Femur (tissue), 1 donor: ENCODE measurements around the gene LPCAT2.

ENCODE experiments used
- DNase-seq: peaks from one replicate; pipeline ENCODE4 v3.0.0-alpha.2; 2017

The LPCAT2 gene

DNA sequence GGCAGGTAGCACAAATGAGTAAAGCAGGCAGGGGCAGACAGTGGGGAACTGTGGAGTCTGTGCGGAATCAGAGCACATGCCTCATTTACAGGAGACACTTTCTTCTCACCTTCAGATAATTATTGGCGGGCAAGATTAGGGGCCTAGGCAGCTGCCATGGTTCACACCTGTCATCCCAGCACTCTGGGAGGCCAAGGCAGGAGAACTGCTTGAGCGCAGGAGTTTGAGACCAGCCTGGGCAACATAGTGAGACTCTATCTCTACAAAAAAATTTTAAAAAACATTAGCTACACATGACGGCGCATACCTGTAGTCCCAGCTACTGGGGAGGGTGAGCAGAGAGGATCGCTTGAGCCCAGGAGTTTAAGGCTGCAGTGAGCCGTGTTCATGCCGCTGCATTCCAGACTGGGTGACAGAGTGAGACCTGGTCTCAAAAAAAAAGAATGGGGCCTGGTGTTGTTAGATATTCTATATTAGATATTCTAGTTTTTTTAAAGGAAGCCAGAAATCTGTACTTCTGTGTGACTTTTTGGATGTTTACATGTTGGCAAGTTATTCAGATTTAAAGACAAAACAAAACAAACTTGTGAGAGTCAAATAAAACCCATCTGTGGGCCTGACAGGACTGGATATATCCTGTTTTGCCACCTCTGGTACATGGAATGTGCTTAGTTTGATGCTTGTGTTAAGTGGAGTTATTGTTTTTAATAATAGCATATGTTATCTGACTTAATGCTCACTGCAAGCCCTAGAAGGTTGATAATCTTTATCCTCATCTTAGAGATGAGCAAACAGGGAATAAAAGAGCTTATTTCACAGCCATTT lies 4.9 kb upstream of the LPCAT2 start:
- no peak for DNase-seq

DNA sequence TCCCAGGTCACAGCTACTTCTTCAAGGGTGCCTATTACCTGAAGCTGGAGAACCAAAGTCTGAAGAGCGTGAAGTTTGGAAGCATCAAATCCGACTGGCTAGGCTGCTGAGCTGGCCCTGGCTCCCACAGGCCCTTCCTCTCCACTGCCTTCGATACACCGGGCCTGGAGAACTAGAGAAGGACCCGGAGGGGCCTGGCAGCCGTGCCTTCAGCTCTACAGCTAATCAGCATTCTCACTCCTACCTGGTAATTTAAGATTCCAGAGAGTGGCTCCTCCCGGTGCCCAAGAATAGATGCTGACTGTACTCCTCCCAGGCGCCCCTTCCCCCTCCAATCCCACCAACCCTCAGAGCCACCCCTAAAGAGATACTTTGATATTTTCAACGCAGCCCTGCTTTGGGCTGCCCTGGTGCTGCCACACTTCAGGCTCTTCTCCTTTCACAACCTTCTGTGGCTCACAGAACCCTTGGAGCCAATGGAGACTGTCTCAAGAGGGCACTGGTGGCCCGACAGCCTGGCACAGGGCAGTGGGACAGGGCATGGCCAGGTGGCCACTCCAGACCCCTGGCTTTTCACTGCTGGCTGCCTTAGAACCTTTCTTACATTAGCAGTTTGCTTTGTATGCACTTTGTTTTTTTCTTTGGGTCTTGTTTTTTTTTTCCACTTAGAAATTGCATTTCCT lies 3.4 kb upstream of the LPCAT2 start:
- no peak for DNase-seq

DNA sequence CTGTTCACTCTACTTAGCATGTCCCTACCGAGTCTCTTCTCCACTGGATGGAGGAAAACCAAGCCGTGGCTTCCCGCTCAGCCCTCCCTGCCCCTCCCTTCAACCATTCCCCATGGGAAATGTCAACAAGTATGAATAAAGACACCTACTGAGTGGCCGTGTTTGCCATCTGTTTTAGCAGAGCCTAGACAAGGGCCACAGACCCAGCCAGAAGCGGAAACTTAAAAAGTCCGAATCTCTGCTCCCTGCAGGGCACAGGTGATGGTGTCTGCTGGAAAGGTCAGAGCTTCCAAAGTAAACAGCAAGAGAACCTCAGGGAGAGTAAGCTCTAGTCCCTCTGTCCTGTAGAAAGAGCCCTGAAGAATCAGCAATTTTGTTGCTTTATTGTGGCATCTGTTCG lies 2.8 kb upstream of the LPCAT2 start:
- DNase-seq, result no peak

DNA sequence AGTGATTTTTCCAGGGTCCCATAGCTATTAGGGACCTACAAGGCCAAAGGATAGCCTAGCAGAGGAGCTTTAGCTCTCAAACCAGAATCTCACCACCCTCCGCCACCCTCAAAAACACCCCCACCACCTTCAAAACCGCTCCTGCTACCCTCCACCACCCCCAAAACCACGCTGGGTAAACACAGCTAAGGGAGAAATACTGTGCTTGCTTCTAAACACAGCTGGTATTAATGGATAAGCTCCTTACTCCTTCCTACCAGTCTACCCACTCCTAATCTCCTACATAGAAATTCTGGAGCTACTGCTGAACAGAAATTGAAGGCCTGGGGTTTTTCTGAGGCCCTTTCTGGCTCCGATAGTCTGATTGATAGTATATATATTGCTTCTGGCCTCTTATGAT lies 2.2 kb upstream of the LPCAT2 start:
- DNase-seq, result no peak

DNA sequence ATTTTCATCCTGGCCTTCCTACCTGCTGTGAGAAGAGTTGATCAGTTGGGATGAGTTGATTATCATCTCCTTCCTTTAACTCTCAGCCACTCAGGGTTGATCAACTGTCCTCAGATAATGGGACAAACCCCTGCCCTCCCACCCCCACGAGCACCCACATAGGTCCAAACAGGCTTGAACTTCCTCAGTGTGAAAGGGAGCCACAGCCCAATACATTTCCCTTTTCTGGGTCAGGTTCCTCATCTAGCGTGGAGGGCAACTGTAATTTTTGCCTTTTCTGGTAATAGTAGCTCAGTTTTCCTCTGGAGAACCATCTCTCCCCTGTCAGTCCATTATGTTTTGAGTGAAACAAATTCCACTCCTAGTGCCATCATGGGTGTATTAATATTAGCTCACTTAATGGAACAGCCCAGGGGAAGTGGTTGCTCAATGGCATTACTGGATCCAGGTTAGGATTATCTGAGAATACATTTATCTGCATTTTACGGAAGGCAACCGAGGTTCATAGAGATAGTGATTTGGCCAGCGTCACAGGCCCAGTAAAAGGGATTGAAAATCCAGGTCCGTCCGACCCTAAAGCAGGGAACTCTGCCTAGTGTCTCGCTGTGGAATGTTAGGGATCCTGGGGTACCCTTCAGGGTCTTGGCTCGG lies 476 bp upstream of the LPCAT2 start:
- DNase-seq, result no peak

DNA sequence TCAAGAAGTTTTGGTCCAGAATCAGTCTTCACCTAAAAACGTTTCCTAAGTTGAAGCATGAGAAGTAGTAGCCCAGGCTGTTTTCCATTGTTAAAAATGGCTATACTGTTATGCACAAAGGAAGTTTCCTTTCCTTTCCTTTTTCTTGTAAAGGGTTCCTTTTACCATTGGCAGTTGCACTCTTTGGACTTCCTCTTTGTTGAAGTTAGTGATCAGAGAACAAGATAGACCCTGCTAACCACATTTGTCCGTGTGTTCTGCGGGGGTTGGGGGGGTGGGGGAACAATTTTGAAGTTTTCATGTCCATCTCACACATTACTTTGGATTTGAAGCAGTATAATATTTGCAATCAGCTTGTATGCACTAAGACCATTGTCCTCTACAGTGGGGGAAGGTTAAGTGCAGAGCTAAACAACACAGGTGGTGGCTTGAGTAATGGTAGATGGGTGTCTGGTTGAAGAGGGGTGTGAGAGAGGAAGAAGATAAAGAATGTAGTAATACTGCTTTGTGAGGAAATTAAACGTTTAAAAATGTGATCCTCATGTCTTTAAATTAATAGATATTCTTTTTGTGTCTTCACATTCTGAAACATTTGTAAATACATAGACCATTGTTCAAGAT lies 1.4 kb downstream of the LPCAT2 start:
- DNase-seq, result no peak

DNA sequence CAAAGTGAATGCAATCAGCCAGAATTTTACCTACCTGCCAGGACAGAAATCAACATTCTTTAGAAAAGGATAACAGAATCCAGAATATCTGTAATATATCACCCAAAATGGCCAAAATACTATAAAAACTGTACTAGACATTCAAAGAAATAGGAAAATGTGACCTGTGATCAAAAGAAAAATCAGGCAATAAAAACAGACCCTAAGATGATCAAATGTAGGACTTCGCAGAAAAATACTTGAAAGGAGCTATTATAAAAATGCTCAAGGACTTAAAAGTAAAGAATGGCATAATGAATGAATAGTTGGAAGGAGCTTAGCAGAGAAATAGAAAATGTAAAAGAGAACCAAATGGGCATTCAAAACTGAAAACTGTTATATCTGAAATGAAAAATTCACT lies 4.1 kb downstream of the LPCAT2 start:
- DNase-seq, result no peak

DNA sequence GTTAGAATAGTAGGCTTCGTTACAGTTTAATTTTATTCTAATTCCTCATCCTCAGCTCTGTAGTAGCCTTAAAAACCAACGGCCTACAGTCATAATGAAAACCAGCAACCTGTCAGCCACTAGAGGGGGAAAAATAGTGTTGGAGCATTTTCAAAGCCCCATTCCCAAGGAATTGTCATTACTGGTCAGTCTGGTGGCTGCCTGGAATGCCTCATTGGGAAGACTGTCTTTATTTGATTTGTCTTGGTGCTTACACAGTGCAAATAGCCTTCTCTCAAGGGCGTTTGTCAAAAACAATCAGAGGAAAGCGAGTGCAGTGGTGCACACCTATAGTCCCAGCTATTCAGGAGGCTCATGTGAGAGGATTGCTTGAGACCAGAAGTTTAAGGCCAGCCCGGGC lies 4.7 kb downstream of the LPCAT2 start:
- no peak for DNase-seq

DNA sequence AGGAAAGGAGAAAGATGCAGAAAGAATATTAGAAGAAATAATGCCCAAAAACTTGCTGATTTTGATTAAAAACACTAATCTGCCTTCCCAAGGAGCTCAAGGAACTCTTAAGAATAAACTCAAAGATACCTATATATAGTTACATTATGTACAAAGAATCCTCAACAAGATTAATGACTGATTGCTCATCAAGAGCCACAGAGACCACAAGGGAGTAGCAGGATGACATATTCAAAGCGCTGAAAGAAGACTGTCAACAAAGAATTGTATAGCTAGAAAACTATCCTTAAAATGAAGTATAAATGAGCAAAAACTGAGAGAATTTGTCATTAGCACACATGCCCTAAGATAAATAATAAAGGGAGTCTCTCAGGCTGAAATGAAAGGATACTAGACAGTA lies 6.2 kb downstream of the LPCAT2 start:
- DNase-seq, result no peak

DNA sequence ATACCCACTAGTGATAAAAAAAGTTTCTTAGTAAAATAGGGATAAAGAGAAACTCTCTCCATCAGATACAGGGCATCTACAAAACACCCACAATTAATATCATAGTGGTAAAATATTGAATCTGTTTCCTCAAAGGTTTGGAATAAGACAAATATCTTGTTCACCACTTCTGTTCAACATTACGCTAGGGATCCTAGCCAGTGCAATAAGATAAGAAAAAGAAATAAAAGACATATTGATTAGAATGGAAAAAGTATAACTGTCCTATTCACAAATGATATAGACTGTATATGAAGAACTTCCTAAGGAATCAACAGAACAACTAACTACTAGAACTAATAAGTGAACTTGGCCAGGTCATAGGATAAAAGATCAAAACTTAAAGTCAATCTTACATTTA lies 12.9 kb downstream of the LPCAT2 start:
- no peak for DNase-seq

DNA sequence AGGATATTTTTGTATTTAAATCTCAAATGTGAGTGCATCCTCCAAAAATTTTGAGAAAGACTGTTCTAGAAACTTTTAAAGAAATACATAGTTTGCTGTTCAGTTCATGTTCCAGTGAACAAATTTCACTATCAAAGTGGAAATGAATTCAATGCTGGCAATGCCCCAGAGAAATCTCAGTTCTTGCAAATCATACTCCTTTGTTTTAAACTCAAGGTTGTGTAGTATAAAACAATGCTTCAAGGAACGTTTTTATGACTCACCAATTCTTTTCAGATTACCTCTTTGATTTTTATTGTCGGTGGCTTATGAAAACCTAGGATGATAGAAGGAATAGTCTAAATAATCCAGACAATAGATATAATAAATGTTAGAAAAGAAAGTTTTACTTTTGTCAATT lies 17.6 kb downstream of the LPCAT2 start:
- DNase-seq, result no peak

DNA sequence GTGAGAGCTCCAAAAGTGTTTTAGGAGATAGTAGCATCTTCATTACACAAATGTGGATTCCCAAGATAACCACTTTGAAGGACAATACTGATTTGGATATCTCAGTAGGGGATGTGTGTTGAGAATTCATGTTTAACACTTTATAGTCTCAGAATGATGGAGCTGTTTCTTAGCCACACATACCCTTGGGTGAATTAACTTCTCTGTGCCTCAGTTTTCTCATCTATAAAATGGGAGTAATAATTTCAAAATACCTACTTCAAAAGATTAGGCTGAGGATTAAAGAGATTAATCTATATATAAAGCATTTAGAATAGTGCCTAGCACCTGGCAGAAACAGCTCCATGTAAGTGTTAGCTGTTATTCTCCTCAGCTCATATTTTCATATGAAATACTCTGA lies 19.0 kb downstream of the LPCAT2 start:
- no peak for DNase-seq

DNA sequence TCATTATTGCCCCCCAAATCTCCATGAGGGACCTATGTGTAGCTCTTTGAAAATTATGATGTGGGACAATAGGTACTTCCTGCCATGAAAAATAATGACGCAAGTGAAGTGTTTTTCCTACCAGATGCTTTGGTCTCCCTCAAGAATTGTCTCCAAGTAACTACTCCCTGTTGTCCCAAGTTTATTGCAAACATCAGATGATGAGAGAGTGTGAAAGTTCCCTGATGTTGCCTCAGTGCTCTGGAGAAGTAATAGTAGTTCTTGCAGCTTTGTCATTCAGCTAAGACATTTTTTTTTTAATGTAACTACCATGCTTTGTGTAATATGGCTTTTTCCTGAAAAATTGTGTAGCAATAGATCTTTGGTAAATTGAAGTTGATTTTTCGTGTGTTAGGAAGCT lies 20.1 kb downstream of the LPCAT2 start:
- DNase-seq, result no peak

DNA sequence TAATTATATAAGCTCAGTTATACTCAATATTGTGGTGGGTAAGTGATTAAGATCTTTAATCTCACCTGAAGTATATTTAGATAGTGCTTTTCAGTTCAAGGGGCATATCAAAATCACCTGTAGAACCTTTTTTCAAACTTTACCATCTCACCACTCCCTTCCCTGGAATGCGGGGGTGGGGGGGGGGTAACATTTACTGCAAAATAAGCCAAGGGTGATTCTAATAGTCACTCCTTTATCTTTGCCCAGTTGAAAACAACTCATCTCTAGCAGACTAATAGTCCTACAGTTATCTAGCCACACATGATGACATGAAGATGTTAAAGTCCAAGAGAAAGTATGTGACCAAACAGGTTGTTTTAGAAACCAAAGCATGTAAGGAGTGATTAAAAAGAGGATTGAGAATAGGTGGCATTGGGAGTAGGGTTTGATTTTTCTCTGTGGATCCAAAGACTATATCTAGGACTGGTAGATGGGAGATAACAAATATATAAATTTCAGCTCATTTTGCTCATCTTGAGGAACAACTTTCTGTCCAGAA lies 21.5 kb downstream of the LPCAT2 start:
- no peak for DNase-seq

DNA sequence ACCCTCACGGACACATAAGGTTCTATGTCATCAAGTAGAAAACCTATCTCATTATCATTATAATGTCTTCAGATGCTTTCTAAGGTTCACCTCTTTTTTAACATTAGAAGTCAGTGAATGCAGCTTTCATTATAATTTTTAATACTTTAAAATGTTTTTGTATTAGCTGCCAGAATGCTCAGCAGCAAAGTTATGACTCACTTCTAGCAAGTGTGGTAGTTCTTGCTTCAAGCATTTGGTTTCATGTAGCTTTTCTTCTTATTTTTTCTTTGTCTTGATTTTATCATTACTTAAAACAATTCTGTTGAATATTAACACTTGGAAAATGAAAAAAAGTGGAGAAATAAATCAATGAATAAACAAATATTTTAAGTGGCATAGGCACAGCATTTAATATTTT lies 23.4 kb downstream of the LPCAT2 start:
- DNase-seq, result no peak

DNA sequence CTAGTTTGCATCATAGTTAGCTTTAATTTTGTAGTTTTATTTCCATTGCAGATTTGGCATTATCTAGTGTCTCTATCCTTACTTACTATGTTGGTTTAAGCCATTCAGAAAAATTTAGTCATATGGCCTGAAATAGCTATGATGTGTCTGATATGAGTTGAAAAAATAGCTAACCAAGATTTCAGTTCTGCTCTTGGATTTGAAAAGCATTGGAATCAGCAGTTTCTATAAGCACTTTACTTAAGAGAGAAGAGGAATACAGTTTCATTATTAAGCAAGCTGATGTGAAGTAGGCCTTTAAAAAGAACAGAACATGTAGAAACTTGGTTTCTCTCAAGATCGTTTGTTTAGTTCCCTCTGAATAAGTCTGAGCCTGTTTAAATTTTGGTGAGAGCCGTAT lies 25.9 kb downstream of the LPCAT2 start:
- no peak for DNase-seq

DNA sequence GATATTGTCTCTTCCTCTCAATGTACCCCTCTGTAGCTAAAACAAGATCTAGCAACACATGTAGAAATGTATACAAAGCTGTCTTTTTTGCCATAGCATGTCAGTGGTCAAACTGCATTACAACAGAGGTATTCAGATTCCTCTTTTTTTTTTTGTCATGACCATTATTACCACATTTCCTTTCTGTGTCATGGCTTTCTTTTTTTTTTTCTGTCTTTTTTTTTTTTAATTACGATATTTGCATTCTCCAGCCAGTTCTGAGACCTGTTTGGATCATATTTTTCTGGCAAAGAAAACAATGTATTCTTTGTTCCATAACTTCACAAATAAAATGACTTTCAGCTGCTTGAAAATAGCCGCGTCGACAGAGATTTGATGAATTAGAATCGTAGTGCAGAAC lies 30.2 kb downstream of the LPCAT2 start:
- DNase-seq, result no peak

DNA sequence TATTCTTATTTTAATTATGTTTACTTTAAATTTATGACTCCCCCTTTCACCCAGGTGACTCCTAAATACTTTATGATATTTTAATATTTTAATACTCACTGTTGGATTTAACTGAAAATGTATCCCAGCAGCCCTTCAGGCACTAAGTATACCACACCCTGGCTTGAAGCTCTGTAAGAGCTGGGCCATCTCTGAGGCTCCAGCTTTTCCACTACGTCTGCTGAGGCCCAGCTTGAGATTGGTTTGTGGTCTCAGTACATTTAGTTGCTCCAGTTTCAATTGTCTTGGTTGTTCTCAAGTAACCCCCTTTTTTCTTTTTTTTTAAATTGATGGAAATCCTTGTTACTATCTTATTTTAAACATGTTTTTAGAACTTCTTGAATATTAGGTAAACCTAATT lies 30.6 kb downstream of the LPCAT2 start:
- DNase-seq, result peak; percentile 58

DNA sequence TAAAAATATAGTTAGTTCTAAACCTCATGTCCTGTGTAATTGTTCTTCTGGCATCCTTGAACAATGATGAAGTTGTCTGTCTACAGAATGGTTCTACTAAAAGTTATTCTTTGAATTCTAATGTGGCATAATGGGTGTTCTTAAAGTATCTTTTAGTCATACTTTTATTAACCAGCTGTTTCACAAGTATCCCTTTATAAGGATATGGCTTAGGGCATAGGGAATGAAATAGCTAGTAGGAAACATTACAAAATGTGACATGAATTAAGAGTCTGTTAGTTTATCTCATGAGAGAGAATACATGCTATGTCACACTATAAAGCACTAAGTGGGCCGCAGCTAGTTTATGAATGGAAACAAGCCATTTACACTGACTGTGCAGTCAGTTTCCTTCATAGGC lies 31.3 kb downstream of the LPCAT2 start:
- DNase-seq, result no peak

DNA sequence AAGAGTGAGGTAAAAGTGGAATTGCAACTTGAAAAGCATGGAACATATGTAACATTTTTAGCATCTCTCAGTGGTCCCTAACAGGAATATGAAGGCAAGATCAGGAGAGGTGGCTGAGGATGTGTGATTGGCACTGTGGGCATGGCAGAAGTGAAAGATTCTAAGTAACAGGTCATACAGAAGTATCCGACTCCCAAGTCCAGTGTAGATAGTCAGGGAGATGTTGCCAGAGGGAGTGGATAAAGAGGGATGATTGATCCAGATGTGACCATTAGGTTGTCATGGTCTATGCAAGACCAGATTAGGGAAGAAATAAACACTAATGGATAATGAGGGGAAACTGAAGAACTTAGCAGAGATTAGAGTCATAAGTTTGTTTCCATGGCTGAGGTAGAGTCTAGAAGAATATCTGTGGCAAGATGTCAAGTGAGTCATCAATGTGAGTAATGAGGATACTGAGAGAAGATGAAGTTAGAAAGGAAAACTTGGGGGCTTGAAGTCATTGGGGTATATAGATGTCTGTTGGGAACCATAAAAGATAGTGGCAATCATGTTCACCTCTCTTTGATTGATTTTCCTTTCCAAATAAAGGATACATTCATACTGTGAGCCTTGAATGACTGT lies 33.7 kb downstream of the LPCAT2 start:
- no peak for DNase-seq

DNA sequence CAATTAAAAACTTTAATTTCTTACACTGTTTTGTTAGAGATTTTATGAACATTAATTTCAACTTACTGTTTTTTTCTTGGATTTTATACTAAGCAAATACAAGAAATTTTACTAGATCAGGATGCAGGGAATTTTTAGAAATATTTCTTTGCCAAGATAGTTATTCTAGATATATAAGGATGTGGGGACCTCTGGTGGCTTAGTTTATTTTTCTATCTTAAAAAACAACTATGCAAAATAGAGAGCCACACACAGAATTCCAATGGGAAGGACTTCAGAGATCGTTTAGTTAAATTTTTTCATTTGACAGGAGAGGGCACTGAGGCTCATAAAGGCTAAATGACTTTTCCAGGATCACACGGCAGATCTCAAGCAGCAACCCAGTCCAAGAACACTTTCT lies 34.6 kb downstream of the LPCAT2 start:
- DNase-seq, result no peak

DNA sequence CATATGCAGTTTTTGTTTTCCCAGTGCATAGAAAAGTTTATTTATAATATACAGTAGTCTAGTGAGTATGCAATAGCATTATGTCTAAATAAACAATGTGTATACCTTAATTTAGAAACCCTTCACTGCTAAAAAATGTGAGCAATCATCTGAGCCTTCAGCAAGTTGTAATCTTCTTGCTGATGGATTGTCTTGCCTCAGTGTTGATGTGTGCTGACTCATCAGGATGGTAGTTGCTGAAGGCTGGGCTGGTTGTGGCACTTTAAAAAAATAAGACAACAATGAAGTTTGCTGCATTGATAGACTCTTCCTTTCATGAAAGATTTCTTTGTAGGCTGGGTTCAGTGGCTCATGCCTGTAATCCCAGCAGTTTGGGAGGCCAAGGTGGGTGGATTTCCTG lies 43.7 kb downstream of the LPCAT2 start:
- DNase-seq, result no peak

DNA sequence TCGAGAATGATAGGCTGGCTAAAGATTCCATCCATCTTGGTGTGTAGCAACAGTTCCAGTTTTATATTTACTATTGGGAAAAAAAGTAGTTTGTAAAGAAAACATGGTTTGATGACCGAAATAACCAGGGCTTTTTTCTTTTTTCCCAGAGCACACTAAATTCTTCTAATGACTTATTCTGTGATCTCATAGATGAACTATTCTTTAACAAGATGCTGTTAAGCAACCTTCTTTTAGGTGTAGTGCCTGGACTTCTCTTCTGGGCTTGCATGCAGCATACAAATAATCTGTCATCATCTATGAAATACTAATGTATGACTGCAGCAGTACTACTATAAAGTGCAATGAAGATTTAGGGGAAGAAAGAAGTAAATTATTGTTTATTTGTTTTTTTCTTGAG lies 46.6 kb downstream of the LPCAT2 start:
- DNase-seq, result no peak
